Esophagus muscularis mucosa (tissue), 4 donors: Measurements from ENCODE around the gene CTSF. TPM values are rescaled to one million over a fixed set of nuclear protein-coding genes. Genes with fewer than 3 reads are reported as not detected.

Experiments
- DNase-seq: peaks from one replicate; pipeline ENCODE4 v3.0.0-alpha.2; 2017; ENCODE audit errors: extremely low spot score
- H3K27ac ChIP-seq, 4 donors: fragments of 200-600 bp; sonication (generic); replicated peaks in 1 of 4; 1 replicate in 3 of 4; 2 replicates in 1 of 4; pipeline ENCODE4 v1.5.1; 2016 to 2019; ENCODE audit warnings: mild to moderate bottlenecking in 1 of 4
- H3K27me3 ChIP-seq, 4 donors: fragments of 200-600 bp; sonication (generic); one replicate each; pipeline versions ENCODE4 v1.5.1 to v1.6.0; 2016 to 2019
- H3K36me3 ChIP-seq, 4 donors: fragments of 200-600 bp; sonication (generic); one replicate each; pipeline ENCODE4 v1.5.1; 2016 to 2019
- H3K4me1 ChIP-seq, 4 donors: fragments of 200-600 bp; sonication (generic); one replicate each; pipeline ENCODE4 v1.5.1; 2016 to 2019
- H3K4me3 ChIP-seq, 4 donors: fragments of 200-600 bp; sonication (generic); 1 replicate in 2 of 4; 2 replicates in 2 of 4; pipeline ENCODE4 v1.5.1; 2016 to 2019; ENCODE audit warnings: mild to moderate bottlenecking in 4 of 4, moderate library complexity in 1 of 4
- H3K9me3 ChIP-seq, 4 donors: fragments of 200-600 bp; sonication (generic); 1 replicate in 3 of 4; 2 replicates in 1 of 4; pipeline ENCODE4 v1.5.1; 2016 to 2019
- CTCF ChIP-seq, 3 experiments: fragments of 200-600 bp in 2 of 3; fragments of 450-650 bp in 1 of 3; sonication (generic) in 2 of 3; IDR thresholded peaks; one replicate each; pipeline ENCODE4 v1.5.1; 2017 to 2019; ENCODE audit warnings: antibody characterized with exemption in 3 of 3, mild to moderate bottlenecking in 2 of 3, moderate library complexity in 1 of 3
- EP300 ChIP-seq: sonication (generic); formaldehyde crosslinking; IDR thresholded peaks from one replicate; pipeline ENCODE4 v1.6.1; 2017; ENCODE audit warnings: antibody characterized with exemption
- POLR2A ChIP-seq: fragments of 450-650 bp; IDR thresholded peaks from one replicate; pipeline ENCODE4 v1.6.1; 2017; ENCODE audit warnings: antibody characterized with exemption, moderate library complexity, mild to moderate bottlenecking, low read depth
- POLR2AphosphoS5 ChIP-seq, 2 donors: sonication (generic); formaldehyde crosslinking; IDR thresholded peaks; one replicate each; pipeline ENCODE4 v1.6.1; 2017; ENCODE audit warnings: antibody characterized with exemption in 2 of 2
- WGBS: methylation state at CpG from one replicate; pipeline ENCODE4 v1.1.5; 2018; 5-methylcytosine and 5-hydroxymethylcytosine counted together
- intact Hi-C: fragments of 100-400 bp; cut with DNase I; formaldehyde crosslinking; loops from one replicate; pipeline ENCODE4 v1.15.1; 2023
- total RNA-seq, 4 donors: library from RNA; depleted of rRNA; stranded (reverse); fragments of >200 nt; gene quantifications; one replicate each; pipeline versions ENCODE4 v1.1.0 to v1.2.1, GENCODE V29; 2016

Gene CTSF
- total RNA-seq, 4 donors from 2014 or later, result 73.1 to 112 (median 96.6) TPM

GRCh38 chr11:66562275-66562674 is 6.1 kb downstream of the CTSF start:
- peaks cover 0 to 6% (median 0%) of the 10 kb centered on the region in 4 donors for H3K27me3 ChIP-seq
- peaks cover 5 to 40% (median 31%) of the 10 kb centered on the region in 4 donors for H3K36me3 ChIP-seq
- DNase-seq, result no peak
- TF ChIP-seq EP300 (no peak), POLR2AphosphoS5 (IDR thresholded peaks at IDR 0.05) (no peak), CTCF (IDR thresholded peaks at IDR 0.05) (no peak), POLR2A (no peak)
- H3K4me3 ChIP-seq, result no peak overlapping the region
- H3K27ac ChIP-seq, result no peak overlapping the region
- peaks cover 8 to 20% (median 15%) of the 10 kb centered on the region in 4 donors for H3K4me1 ChIP-seq
- intact Hi-C loops, result loop anchor here (10.0 kb wide), 1 partner anchor 283 kb away; the partner anchor contains the start of gene RCE1
- WGBS, result 81% methylated on average over 2 of the region's 2 CpGs
- no peaks in the 10 kb centered on the region for H3K9me3 ChIP-seq

DNA sequence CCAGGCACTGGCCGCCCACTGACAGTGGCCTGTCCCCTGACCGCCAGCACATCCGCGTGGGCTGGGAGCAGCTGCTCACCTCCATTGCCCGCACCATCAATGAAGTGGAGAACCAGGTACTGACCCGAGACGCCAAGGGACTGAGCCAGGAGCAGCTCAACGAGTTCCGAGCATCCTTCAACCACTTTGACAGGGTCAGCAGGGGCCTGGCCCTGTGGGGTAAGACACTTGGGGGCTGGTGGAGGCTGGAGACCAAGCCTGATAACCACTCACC is 6.5 kb downstream of the CTSF start:
- 93% methylated on average over 8 of the region's 9 CpGs for WGBS
- no peak for DNase-seq
- TF ChIP-seq CTCF (IDR thresholded peaks at IDR 0.05) (no peak), POLR2AphosphoS5 (IDR thresholded peaks at IDR 0.05) (no peak), POLR2A (no peak), EP300 (no peak)
- peaks cover 0 to 10% (median 0%) of the 10 kb centered on the region in 4 donors for H3K27me3 ChIP-seq
- H3K9me3 ChIP-seq, result no peaks in the 10 kb centered on the region
- intact Hi-C loops, result loop anchor here (10.0 kb wide), 1 partner anchor 283 kb away; the partner anchor contains the start of gene RCE1
- H3K4me3 ChIP-seq, result no peak overlapping the region
- H3K36me3 ChIP-seq, result peaks cover 5 to 40% (median 31%) of the 10 kb centered on the region in 4 donors
- H3K4me1 ChIP-seq, result peaks cover 8 to 17% (median 12%) of the 10 kb centered on the region in 4 donors
- no peak overlapping the region for H3K27ac ChIP-seq

- TF ChIP-seq POLR2A (no peak), EP300 (no peak), POLR2AphosphoS5 (IDR thresholded peaks at IDR 0.05) (no peak), CTCF (IDR thresholded peaks at IDR 0.05) (no peak)
- no peak overlapping the region for H3K27ac ChIP-seq
- H3K4me1 ChIP-seq, result peaks cover 8 to 16% (median 12%) of the 10 kb centered on the region in 4 donors
- H3K27me3 ChIP-seq, result peaks cover 0 to 10% (median 0%) of the 10 kb centered on the region in 4 donors
- WGBS, result 86% methylated on average over 5 of the region's 14 CpGs
- no peak overlapping the region for H3K4me3 ChIP-seq
- intact Hi-C loops, result loop anchor here (10.0 kb wide), 1 partner anchor 283 kb away; the partner anchor contains the start of gene RCE1
- no peaks in the 10 kb centered on the region for H3K9me3 ChIP-seq
- H3K36me3 ChIP-seq, result peaks cover 5 to 39% (median 31%) of the 10 kb centered on the region in 4 donors
- DNase-seq, result no peak
Measured at GRCh38 chr11:66561178-66561974, 7.0 kb downstream of the CTSF start.

- no peak for DNase-seq
- Histone ChIP-seq H3K27me3 (peaks cover 0 to 10% (median 0%) of the 10 kb centered on the region in 4 donors), H3K27ac (no peak overlapping the region), H3K4me3 (no peak overlapping the region), H3K36me3 (peaks cover 0 to 27% (median 20%) of the 10 kb centered on the region in 4 donors), H3K9me3 (no peaks in the 10 kb centered on the region), H3K4me1 (peaks cover 8 to 16% (median 12%) of the 10 kb centered on the region in 4 donors)
- TF ChIP-seq EP300, result no peak
- no peak for TF ChIP-seq CTCF (IDR thresholded peaks at IDR 0.05)
- intact Hi-C loops, result loop anchor here (10.0 kb wide), 1 partner anchor 285 kb away; the partner anchor contains the start of gene RCE1
- 74% methylated on average over 13 of the region's 27 CpGs for WGBS
Measured at GRCh38 chr11:66559866-66560676, 8.3 kb downstream of the CTSF start.
